ENCODE data around the gene TRAF3.

DNA sequence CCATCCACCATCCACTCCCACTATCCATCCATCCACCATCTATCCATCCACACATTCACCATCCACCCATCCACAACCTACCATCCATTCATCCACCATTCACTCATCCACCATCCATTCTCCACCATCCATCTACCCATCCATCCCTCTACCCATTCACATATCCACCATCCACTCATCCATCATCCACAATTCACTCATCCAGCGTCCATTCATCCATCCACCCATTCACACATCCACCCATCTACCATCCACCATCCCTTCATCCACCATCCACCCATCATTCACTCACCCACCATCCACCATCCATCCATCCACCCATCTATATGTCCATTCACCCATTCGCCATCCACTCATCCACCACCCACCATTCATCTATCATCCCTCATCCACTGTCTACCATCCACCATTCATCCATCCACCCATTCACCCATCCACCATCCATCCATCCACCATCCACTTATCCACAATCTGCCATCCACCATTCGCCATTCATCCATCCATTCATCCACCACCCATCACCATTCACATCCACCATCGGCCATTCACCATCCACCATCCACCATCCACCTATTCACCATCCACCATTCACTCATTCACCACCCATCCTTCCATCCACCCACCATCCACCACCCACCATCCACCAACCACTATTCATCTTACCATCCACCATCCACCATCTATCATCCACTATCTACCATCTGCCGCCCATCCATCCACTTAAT, 143.2 kb downstream of the TRAF3 start:
- TF ChIP-seq, protein P1, sequence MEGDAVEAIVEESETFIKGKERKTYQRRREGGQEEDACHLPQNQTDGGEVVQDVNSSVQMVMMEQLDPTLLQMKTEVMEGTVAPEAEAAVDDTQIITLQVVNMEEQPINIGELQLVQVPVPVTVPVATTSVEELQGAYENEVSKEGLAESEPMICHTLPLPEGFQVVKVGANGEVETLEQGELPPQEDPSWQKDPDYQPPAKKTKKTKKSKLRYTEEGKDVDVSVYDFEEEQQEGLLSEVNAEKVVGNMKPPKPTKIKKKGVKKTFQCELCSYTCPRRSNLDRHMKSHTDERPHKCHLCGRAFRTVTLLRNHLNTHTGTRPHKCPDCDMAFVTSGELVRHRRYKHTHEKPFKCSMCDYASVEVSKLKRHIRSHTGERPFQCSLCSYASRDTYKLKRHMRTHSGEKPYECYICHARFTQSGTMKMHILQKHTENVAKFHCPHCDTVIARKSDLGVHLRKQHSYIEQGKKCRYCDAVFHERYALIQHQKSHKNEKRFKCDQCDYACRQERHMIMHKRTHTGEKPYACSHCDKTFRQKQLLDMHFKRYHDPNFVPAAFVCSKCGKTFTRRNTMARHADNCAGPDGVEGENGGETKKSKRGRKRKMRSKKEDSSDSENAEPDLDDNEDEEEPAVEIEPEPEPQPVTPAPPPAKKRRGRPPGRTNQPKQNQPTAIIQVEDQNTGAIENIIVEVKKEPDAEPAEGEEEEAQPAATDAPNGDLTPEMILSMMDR (conservative IDR thresholded peaks at IDR 0.05 in 1 of 2, IDR thresholded peaks at IDR 0.05 in 1 of 2; ENCODE audit: extremely low read depth in 1 of 2, insufficient read depth in 1 of 2, low read depth in 1 of 2, low read length in 2 of 2): no peak
- TF ChIP-seq EZH2 (IDR thresholded peaks at IDR 0.05; ENCODE audit: borderline replicate concordance, low read length): no peak
